Activated T-cell treated with anti-CD3 and anti-CD28 coated beads for 4 hours (primary cell): ENCODE results near the gene ZNF222.

Experiments used
- DNase-seq: peaks from one replicate; pipeline ENCODE4 v3.0.0-alpha.2; 2020

ZNF222 gene

GRCh38 chr19:44025217-44025936 is at the start of gene ZNF222:
ZNF222 (plus strand) TSS chr19:44025379; CDS start chr19:44025437, 58 bp downstream.
- DNase-seq: peak; percentile 63

DNA sequence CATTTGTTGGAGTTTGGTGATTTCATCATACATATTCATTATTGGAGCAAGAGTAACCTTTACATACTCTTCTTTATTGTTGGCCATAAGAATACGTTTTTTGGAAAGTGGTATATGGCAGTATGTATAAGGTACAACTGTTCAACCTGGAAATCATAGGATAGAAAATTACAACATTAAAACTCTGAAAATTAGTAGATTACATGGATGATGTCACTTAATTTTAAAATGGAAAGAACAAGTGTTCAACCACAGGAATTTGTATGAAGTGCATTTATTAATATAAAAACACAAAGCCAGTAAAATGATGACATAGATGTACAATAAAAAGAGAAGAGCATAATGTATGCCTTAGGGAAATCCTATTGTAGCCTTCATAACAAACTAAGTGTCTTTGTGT is 48.4 kb upstream of the ZNF222 start:
- DNase-seq: no peak

DNA sequence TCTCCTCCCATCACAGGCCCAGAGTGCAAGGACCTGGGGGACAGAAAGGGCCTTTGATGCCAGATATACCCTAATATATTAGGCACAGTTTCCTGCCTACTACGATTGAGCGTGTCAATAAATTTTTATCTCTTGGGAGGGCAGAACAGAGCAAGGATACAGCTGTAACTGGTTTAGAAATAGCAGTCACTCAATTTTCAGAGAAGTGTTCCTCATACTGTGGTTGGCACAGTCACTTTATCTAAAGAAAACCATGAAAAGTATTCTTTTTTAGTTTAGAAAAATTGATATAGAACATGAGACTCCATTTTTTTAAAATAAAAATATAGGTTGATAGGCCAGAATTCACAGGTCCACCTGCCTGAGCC is 41.7 kb upstream of the ZNF222 start:
- no peak for DNase-seq

DNA sequence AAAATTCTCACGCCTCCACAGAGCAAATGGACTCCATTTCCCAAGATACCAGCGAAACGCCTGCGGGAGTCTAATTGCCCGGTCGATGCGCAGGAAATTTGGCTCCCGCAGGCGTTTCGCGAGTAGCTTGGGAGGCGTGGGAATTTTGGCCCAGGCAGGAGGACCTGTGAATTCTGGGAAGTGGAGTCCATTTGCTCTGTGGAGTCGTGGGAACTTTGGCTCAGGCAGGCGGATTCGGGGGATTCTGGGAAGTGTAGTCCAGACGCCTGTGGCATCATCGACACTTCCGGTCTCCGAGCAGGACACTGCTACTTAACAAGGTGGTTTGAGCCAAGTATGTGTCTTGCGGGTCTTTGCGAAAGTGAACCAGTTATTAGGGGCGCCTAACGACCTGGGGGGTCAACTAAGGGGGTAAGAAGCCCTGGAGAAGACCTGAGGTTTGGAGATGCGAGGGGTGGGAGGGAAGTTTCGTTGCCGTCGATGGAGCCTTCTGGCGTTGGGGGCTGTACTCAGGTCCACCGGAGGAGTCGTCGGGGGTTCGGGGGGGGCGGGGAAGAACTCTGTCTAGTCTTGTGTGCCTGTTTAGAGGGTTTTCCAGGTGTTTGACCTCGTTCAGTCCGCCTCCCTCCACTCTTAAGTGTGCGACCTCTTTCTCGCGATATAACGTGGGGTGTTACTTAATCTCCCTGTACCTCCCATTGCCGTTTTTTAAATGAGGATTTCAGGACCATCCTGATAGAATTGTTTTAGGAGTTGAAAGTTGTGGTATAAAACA is 41.1 kb upstream of the ZNF222 start, which contains the start of gene ZNF155:
TSS of gene ZNF155 (plus strand) at position 277 of the 775 bp plus-strand sequence. CDS start 4,356 bp downstream, outside the sequence.
- peak; percentile 55 for DNase-seq

GRCh38 chr19:43984687-43985000 is 40.5 kb upstream of the ZNF222 start:
- DNase-seq: no peak

- no peak for DNase-seq
These were observed 27.4 kb upstream of the ZNF222 start for GRCh38 chr19:43997631-43998290.

DNA sequence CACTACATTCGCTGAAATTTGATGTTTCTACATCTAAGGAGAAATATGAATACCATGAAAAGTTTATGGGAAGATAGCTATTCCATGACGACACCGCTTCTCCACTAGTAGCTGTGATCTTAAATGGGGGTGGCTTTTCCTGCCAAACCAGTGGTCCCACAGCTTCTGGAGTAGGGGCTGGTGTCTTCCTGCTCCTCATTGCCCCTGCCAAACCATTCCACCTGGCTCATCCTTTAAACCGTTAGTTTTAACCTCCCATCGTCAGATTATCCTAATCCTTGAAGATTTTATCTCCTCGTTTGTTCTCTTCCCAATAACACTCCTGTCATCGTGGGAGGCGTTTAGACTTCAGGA is 23.0 kb upstream of the ZNF222 start:
- DNase-seq: no peak

DNA sequence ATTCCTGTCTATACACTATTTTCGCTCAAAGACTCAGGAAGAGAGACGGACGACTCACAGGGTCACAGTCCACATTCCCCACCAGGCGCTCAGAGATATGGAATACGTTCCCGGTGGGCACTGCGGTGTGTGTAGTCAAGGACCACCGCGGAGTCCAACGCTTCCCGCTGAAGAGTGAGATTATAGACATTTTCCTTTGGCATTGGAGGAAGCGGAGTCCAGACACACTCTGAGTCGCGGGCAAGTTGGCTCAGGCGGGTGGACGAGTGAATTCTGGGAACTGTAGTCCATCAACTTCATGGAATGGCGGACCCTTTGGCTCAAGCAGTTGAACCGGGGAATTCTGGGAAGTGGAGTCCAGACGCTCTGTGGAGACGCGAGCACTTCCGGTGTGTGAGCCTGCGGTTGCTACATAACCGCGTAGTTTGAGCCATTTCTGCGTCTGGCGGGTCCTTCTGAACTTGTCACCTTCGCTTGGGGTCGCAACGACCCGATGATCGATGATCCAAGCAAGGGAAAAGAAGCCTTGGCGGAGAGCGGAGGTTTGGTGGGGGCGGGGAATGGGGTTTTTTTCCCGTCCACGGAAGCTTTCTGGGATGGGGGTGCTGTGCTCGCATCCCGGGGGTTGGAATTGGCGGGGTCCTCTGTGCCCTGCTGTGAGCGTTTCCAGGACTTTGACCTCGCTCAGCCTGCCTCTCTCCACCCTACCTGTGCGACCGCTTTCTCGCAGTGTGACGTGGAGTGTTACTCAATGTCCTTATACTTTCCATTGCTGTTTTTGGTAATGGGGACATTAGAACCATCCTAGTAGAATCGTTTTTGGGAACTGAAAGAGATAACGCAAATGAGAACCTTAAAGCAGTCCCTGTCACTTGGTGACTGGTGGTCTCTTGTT is 22.4 kb upstream of the ZNF222 start, which contains the start of gene ZNF230:
TSS of gene ZNF230 (plus strand) at position 392 of the 895 bp plus-strand sequence. CDS start 4,122 bp downstream, outside the sequence.
- peak; percentile 75 for DNase-seq

DNA sequence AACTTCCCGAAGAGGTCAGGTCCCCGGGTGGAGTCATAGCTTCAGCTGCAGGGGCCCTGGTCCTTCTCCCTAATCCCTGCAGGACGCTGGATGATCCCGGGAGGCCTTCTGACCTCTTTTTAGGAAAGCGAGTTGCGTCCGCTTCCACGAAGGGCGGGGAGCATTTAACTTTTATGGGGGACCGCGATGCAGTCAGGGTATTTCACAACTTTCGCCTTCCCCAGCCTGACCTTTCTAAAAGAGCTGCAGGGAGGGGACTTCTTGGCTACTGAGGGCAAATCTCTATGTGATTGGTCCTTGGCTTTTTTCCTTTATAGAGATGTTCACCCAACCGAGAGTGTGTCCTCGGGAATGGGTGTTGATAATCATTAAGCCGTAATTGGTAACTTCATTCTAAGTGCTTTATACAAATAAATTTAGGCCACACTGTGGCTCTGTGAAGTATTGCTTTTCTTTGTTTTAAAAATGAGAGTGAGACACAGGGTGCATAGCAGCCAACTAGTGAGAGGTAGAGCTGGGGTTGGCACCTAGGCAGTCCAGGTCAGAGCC is 21.6 kb upstream of the ZNF222 start:
- DNase-seq: no peak

DNA sequence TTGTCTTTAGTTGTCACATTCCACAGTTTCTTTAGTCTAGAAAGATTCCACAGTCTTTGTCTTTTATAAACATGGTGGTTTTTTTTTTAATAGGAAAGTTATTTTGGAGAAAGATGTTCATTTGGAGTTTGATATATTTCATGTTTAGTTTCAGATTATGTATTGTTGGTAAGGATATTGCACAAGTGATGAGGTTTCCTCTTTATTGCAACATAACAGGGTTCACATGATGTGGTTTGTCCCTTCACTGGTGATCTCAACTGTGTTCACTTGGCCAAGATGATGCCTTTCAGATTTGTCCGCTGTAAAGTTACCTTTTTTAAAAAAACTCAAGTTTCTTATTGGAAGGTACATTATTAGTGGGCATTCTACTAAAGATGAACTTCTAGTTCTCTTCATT is 19.2 kb upstream of the ZNF222 start:
- DNase-seq: no peak

GRCh38 chr19:44007473-44007872 is 17.7 kb upstream of the ZNF222 start:
- no peak for DNase-seq

- no peak for DNase-seq
These were observed 14.7 kb upstream of the ZNF222 start for GRCh38 chr19:44010468-44010867.

DNA sequence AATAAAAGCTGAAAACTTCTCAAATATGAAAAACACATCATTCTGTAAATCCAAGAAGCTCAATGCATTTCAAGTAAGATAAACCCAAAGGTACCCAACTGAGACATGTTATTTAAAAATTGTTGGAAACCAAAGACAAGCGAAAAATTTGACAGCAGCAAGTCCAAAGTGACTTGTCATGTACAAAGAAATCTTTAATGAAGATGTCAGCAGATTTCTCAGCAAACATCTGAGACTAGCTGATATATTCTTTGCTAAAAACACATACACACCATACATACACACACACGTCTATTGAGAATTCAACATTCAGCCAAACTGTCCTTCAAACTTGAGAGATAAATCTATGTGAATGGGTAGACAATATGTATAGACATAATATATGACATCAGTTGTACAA is 5.7 kb upstream of the ZNF222 start:
- no peak for DNase-seq

GRCh38 chr19:44021221-44021620 is 4.0 kb upstream of the ZNF222 start:
- DNase-seq: no peak

DNA sequence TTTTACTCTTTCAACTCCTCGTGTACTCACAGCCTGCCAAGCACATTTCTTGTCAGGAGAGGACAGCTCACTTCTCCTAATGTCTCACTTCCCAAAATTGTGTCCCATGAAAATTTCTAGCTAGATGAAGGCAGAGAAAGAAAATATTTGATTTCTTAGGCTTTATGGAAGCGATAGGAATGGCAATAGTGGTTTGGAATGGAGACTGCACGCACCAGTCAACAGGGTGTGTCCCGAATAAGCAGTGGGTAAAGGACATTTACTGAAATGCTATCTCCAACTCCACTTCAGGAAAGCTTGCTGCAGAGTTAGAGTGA is 321 bp upstream of the ZNF222 start:
- no peak for DNase-seq

DNA sequence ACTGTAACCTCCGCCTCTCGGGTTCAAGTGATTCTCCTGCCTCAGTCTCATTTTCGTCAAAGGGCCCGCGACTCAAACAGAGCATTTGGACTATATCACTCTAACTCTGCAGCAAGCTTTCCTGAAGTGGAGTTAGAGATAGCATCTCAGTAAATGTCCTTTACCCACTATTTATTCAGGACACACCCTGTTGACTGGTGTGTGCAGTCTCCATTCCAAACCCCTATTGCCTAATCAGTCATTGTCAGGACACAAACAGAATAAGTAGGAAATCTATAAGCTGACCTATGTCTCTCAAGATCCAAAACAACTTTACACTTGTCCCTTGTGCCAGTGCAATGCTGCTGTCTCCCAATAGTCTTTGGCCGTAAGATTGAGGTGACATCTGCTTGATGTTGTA is 1.4 kb downstream of the ZNF222 start:
- DNase-seq: no peak

DNA sequence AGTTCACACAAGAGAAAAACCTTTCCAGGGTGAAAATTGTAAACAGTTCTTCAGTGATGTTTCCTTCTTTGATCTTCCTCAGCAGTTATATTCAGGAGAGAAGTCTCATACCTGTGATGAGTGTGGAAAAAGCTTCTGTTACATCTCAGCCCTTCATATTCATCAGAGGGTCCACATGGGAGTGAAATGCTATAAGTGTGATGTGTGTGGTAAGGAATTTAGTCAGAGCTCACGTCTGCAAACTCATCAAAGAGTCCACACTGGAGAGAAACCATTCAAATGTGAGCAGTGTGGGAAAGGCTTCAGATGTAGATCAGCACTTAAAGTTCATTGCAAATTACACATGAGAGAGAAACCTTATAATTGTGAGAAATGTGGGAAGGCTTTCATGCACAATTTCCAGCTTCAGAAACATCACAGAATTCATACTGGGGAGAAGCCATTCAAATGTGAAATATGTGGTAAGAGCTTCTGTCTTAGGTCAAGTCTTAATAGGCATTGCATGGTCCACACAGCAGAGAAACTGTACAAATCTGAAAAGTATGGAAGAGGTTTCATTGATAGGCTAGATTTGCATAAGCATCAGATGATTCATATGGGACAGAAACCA is 6.9 kb downstream of the ZNF222 start:
- no peak for DNase-seq

GRCh38 chr19:44042147-44042546 is 17.0 kb downstream of the ZNF222 start:
- DNase-seq: no peak

DNA sequence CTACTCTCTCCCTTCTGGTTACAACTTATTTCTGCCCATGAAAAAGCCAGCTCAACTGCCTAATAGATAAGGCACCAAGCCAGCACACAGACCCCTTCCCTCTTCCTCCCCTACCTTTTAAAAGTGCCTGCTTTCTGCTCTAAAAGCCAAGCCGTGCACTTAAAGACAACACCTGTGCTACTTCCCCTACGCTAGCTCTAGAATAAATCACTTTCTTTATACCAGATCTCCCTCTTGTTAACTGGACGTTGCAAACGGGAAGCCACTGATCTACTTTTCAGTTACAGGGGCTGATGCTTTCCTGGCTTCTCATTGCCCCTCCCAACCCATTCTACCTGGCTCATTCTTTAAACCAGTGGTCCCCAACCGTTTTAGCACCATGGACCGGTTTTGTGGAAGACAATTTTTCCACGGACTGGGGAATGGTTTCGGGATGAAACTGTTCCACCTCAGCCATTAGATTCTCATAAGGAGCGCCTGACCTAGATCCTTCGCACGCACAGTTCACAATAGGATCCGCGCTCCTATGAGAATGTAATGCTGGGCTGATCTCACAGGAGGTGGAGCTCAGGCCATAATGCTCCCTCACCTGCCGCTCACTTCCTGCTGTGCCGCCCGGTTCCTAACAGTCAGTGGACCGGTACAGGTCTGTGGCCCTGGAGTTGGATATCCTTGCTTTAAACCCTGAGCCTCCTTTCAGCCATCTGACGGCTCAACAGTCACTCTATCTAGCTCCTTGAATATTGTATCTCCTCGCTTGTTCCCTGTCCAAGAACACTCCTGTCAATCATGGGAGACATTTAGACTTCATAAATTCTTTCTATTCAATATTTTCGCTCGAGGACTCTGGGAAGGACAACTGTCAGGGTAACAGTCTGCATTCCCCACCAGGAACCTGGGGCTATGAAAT is 25.8 kb downstream of the ZNF222 start:
- no peak for DNase-seq

GRCh38 chr19:44051650-44052402 is 26.6 kb downstream of the ZNF222 start, which contains the start of gene ZNF223:
ZNF223 (plus strand) TSS chr19:44052036; CDS start chr19:44055177, 3,141 bp downstream.
- DNase-seq: peak; percentile 49
